Rectal smooth muscle tissue (tissue), 1 donor: ENCODE measurements around the gene REXO5.
"Not testable (repeated sequence)": the region's sequence is repeated elsewhere in the genome, so short reads cannot be mapped to it uniquely, and the experiment has no call there.

Experiments used
- H3K27ac ChIP-seq: one replicate; pipeline ENCODE4 v1.7.0; 2013; ENCODE audit warnings: low read depth, low read length, inconsistent platforms
- H3K27me3 ChIP-seq: one replicate; pipeline ENCODE4 v1.7.0; 2013; ENCODE audit warnings: low read length; ENCODE audit not compliant: control insufficient read depth, insufficient read depth
- H3K36me3 ChIP-seq: one replicate; pipeline ENCODE4 v1.7.0; 2013; ENCODE audit warnings: low read length; ENCODE audit not compliant: control insufficient read depth, insufficient read depth
- H3K4me1 ChIP-seq: one replicate; pipeline ENCODE4 v1.7.0; 2013; ENCODE audit warnings: low read length; ENCODE audit not compliant: control insufficient read depth, insufficient read depth
- H3K4me3 ChIP-seq: one replicate; pipeline ENCODE4 v1.7.0; 2013; ENCODE audit warnings: low read length
- H3K9ac ChIP-seq: one replicate; pipeline ENCODE4 v1.7.0; 2013; ENCODE audit warnings: low read length

Gene REXO5

DNA sequence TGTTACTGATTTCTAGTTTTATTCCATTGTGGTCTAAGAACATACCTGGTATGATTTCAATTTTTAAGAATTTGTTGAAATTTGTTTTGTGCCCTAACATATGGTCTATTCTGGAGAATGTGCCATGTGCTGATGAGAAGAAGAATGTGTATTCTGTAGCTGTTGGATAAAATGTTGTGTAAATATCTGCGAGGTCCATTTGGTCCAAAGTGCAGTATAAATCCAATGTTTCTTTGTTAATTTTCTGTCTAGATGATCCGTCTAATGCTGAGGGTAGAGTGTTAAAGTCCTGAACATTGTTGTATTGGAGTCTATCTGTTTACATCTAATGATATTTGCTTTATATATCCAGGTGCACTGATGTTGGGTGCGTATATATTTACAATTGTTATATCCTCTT lies 32.6 kb upstream of the REXO5 start:
- Histone ChIP-seq H3K9ac (no peak overlapping the region), H3K4me3 (no peak overlapping the region), H3K27ac (no peak overlapping the region), H3K4me1 (no peaks in the 10 kb centered on the region), H3K27me3 (no peaks in the 10 kb centered on the region), H3K36me3 (no peaks in the 10 kb centered on the region)

DNA sequence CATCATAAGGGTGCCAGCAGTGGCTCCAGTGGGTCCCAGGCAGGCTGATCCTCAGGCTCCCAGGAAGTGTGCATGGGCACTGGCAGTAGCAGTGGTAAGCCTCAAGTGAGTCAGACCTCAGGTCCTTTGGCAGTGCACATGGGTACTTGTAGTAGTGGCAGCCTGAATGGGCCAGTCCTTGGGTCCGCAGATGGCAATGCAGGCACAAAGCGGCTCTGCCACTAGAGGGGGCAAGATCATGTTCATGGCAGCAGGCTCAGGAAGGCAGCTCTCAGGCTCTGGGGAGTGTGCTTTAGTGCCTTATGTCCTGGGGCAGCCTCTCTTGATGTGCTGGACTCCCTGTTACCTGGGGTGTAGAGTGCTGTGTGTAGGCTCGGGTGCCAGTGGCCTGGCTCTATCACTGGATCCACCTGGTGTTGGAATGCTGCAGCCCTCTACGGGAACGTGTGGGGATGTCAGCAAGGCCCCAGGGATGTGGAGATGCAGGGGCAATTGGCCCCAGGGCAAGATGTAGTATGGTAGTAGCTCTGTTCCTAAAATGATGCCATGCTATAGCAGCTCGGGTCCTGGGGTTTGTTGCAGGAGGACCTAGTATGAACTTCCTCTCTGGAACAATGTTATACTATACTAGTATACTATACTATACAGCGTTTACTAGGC lies 31.5 kb upstream of the REXO5 start:
- no peak overlapping the region for H3K9ac ChIP-seq
- H3K4me1 ChIP-seq = no peaks in the 10 kb centered on the region
- H3K27me3 ChIP-seq = no peaks in the 10 kb centered on the region
- H3K27ac ChIP-seq = no peak overlapping the region
- H3K36me3 ChIP-seq = no peaks in the 10 kb centered on the region
- no peak overlapping the region for H3K4me3 ChIP-seq

DNA sequence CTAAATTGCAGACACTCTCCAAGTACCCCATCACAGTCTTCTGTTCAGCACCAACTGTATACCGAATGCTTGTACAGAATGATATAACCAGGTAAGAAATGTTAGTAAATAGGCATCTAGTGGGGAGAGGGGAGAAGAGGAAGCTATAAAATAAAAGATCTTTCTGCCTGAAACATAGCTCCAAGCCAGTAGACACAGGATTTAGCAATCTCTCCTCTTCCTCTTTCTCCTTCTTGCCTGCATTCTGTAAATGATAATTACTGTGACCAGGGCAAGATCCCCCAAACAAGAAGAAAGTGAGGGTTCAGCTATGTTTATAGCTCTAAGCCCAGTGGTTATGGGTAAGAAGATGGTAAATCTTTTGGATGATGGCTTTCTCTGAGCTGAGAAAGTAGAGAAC lies 24.6 kb upstream of the REXO5 start:
- Histone ChIP-seq H3K4me1 (no peaks in the 10 kb centered on the region), H3K27ac (no peak overlapping the region), H3K36me3 (no peaks in the 10 kb centered on the region), H3K9ac (no peak overlapping the region), H3K27me3 (no peaks in the 10 kb centered on the region), H3K4me3 (no peak overlapping the region)

DNA sequence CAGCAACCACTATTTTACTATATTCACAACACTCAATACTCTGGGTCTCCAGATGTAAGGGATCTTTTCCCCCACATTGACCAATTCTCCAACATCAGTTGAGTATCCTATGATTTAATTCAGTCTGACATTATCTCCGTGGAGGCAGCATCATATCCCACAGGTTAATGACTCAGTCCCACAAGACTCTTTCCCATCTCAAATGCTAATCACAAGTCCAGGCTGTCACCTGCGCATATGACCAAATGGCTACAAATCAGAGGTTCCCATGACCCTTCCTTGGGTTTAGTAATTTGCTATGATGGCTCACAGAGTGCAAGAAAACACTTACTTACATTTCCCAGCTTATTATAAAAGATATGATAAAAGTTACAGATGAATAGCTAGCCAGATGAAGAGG lies 23.9 kb upstream of the REXO5 start:
- Histone ChIP-seq H3K36me3 (no peaks in the 10 kb centered on the region), H3K9ac (no peak overlapping the region), H3K4me3 (no peak overlapping the region), H3K27me3 (no peaks in the 10 kb centered on the region), H3K27ac (no peak overlapping the region), H3K4me1 (no peaks in the 10 kb centered on the region)

DNA sequence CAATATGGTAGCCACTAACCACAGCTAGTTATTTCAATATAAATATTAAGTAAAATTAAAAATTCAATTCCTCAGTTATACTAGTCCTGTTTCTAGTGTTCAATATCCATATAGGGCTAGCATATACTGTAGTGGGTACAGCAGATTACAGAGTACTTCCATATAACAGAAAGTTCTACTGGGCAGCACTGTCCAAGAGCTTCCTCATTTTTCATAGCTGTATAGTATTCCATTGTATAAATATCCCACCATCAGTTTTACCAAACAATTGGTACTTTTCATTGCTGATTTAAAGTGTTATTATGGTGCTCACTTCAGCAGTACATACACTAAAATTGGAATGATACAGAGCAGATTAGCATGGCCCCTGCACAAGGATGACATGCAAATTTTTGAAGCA lies 22.1 kb upstream of the REXO5 start:
- no peak overlapping the region for H3K4me3 ChIP-seq
- H3K27ac ChIP-seq = no peak overlapping the region
- no peaks in the 10 kb centered on the region for H3K36me3 ChIP-seq
- no peaks in the 10 kb centered on the region for H3K27me3 ChIP-seq
- no peak overlapping the region for H3K9ac ChIP-seq
- H3K4me1 ChIP-seq = no peaks in the 10 kb centered on the region

DNA sequence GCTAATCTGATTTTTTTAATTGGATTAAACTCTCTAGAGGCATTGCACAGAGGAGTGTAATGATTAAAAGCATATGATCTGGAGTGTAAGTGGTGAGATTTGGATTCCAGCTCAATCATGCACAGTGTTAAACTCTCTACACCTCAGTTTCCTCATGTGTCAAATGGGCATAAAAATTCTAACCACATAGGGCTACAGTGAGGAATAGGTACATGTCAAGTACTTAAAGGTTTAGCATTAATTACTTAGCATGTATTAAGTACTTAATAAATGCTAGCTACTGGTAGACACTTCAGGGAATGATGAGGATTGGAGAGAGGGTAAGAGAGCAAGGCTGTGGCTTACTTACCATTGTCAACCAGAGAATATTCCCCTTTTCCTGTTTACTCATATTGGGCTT lies 17.2 kb upstream of the REXO5 start:
- Histone ChIP-seq H3K4me3 (no peak overlapping the region), H3K27me3 (no peaks in the 10 kb centered on the region), H3K36me3 (no peaks in the 10 kb centered on the region), H3K9ac (no peak overlapping the region), H3K4me1 (no peaks in the 10 kb centered on the region), H3K27ac (no peak overlapping the region)

DNA sequence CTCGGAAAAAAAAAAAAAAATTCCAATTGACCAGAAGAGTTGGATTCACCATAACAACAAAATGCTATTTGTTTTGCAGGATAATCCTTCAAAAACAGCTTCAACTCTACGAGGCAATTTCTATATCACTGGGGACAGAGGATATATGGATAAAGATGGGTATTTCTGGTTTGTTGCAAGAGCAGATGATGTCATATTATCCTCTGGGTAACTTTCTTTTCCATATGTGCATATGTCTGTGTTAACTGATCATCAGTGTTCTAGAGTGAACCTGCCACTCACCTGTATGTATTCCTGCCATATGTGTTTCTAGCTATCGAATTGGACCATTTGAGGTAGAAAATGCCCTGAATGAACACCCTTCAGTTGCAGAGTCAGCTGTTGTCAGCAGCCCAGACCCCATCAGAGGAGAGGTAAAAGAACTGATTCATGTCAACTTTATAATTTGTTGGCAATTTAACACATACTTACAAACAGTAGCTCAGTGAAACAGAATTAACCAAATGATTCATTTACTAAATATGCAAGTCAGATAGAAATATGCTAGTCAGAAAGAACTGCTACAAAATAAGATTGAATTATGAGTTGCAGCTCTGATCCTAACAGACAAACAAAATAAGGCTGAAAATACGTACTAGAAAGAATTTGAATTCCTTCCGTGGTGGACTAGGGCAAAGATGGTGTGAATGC lies 14.3 kb upstream of the REXO5 start:
- Histone ChIP-seq H3K4me1 (no peaks in the 10 kb centered on the region), H3K27ac (no peak overlapping the region), H3K4me3 (no peak overlapping the region), H3K27me3 (no peaks in the 10 kb centered on the region), H3K36me3 (no peaks in the 10 kb centered on the region), H3K9ac (no peak overlapping the region)

DNA sequence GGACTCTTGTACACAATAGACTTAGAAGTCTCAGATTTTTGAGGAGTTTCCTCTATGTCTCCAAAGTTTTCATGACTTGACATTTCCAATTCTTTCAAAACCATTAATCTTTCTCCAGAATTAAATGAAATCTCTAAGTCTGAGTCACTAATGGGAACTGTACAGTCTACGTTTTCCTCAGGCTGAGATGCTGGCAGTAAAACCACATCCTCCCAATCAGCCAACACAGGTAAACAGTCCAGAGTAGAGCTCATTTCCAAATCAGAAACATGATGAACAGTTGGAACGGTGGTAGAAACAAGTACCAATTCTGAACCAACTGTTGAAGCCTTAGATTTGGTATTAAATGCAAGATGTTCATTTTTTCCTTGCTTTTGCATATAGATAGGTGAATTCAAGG lies 8.0 kb upstream of the REXO5 start:
- H3K27ac ChIP-seq = no peak overlapping the region
- no peak overlapping the region for H3K4me3 ChIP-seq
- H3K27me3 ChIP-seq = no peaks in the 10 kb centered on the region
- H3K36me3 ChIP-seq = peaks cover 7% of the 10 kb centered on the region
- no peaks in the 10 kb centered on the region for H3K4me1 ChIP-seq
- H3K9ac ChIP-seq = no peak overlapping the region

DNA sequence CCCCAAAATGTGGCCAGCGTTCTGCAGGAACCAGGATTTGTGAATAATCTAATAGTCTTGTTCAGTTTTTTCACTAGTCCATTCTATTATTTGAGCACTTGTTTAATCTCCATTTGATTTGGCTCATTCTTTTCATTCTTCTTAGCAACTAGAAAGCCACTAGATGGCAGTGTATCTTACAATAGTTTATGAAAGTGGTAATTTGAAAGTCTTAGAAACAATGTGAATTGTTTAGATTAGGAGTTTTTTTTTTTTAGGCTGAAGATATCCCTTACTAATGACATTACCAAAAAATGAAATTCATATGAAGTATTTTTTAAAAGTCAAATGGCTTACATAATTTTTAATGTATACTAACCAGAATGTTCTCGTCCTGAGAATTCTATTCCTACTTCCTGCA lies 6.7 kb upstream of the REXO5 start:
- H3K4me1 ChIP-seq = no peaks in the 10 kb centered on the region
- no peak overlapping the region for H3K4me3 ChIP-seq
- H3K27me3 ChIP-seq = no peaks in the 10 kb centered on the region
- no peak overlapping the region for H3K9ac ChIP-seq
- peaks cover 7% of the 10 kb centered on the region for H3K36me3 ChIP-seq
- no peak overlapping the region for H3K27ac ChIP-seq

DNA sequence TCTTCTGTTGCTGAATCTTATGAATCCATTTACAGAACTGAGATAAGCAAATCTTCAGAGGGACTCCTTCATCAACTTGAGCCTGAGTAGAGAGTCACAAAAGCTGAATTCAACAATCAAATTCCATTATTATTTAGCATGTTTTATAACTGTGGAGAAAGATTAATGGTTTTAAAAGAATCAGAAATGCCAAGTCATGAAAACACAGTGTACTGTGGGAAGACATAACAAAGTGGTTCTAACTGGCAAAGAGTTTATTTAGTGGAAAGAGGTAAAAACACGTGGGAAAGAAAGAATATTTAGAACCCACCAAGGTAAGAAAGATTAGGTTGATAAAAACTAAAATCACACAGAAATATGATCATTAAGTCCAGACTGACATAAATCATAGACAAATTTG lies 5.0 kb upstream of the REXO5 start:
- H3K9ac ChIP-seq = no peak overlapping the region
- H3K4me3 ChIP-seq = no peak overlapping the region
- no peaks in the 10 kb centered on the region for H3K27me3 ChIP-seq
- no peak overlapping the region for H3K27ac ChIP-seq
- H3K4me1 ChIP-seq = no peaks in the 10 kb centered on the region
- peaks cover 7% of the 10 kb centered on the region for H3K36me3 ChIP-seq

DNA sequence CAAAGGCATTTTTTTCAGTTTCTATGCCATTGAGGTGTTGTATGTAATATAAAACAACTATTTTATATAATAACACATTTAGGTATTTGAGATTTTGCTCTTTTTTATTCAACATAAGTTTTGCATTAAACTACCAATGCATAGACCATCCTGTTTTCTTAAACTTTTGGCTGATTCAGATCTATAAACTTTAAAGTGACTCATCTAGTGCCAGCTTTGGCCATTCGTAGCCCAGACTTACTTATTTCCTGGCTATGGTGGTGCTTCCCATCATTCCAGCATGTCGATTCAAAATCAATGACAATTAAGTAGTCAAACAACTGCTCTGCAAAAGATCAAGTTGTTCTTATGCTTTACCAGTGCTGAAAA lies 3.2 kb upstream of the REXO5 start:
- no peak overlapping the region for H3K27ac ChIP-seq
- H3K4me3 ChIP-seq = no peak overlapping the region
- peaks cover 4% of the 10 kb centered on the region for H3K36me3 ChIP-seq
- H3K9ac ChIP-seq = no peak overlapping the region
- H3K4me1 ChIP-seq = peaks cover 5% of the 10 kb centered on the region
- H3K27me3 ChIP-seq = no peaks in the 10 kb centered on the region

DNA sequence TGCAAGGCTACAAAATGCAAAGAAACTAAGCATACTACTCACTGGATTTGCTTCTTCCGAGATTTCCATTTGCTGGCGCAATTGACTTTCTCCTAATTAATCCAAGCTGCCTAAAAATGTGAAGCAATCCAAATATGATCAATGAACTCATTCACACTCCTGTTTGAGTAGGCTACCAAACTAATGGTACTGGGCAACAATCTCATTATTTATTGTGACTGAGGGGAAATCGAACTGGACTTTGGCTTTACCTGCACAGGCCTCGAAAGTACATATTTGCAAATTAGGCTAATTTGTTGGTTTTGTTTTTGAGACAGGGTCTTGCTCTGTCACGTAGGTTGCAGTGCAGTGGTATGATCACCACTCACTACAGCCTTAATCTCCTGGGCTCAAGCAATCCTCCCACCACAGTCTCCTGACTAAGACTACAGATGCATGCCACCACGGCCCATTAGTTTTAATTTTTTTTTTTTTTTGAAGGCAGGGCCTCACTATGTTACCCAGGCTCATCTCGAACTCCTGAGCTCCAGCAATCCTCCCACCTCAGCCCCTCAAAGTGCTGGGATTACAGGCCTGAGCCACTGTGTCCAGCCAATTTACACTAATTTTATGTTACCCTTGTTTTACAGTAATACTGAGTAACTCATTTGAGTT lies 2.6 kb upstream of the REXO5 start:
- H3K27me3 ChIP-seq = no peaks in the 10 kb centered on the region
- H3K9ac ChIP-seq = no peak overlapping the region
- H3K36me3 ChIP-seq = peaks cover under 1% of the 10 kb centered on the region
- peaks cover 5% of the 10 kb centered on the region for H3K4me1 ChIP-seq
- no peak overlapping the region for H3K4me3 ChIP-seq
- H3K27ac ChIP-seq = no peak overlapping the region

DNA sequence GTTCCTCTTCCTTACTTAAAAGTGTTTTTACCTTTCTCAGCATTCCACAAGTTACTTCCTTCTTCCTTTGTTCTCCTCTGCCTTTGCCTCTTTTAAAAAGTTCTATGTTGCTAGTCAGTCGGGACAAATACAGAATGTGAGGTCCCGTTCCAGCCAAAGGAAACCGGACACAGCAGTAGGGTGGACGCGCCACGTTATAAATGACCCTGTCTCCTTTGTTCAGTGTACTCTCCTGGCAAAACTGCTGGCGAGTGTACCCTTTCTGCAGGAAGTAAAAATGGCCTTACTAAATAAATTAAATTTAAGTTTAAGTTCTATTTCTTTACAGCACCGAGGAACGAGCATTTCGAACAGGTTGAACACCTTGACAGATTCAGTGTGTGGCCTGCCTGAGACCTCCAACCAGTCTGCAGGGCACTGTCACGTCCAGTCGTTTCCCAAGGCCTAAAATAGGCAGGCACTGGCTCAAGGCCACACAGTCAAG lies 601 bp upstream of the REXO5 start:
- Histone ChIP-seq H3K27ac (peak overlapping the region; percentile 78), H3K4me3 (peak overlapping the region; percentile 86), H3K9ac (peak overlapping the region; percentile 96)
- H3K27me3 ChIP-seq, H3K4me1 ChIP-seq, H3K36me3 ChIP-seq: not testable (repeated sequence)
